Parathyroid adenoma (tissue), 2 donors: ENCODE results near the gene RIPOR3.
"Not testable (repeated sequence)": the region's sequence is repeated elsewhere in the genome, so short reads cannot be mapped to it uniquely, and the experiment has no call there.

Experiments
- H2AFZ ChIP-seq: fragments of 300-600 bp; sonication (generic); one replicate; pipeline ENCODE4 v1.7.0; 2017; ENCODE audit warnings: antibody characterized with exemption, mild to moderate bottlenecking
- H3K27ac ChIP-seq: fragments of 300-600 bp; sonication (generic); one replicate; pipeline ENCODE4 v1.7.0; 2017
- H3K27me3 ChIP-seq: fragments of 300-600 bp; sonication (generic); one replicate; pipeline ENCODE4 v1.7.0; 2017; ENCODE audit warnings: low read length; ENCODE audit not compliant: control insufficient read depth, insufficient read depth
- H3K36me3 ChIP-seq: fragments of 300-600 bp; sonication (generic); one replicate; pipeline ENCODE4 v1.7.0; 2017; ENCODE audit warnings: low read length; ENCODE audit not compliant: control insufficient read depth, insufficient read depth
- H3K4me1 ChIP-seq: fragments of 300-600 bp; sonication (generic); one replicate; pipeline ENCODE4 v1.7.0; 2017; ENCODE audit warnings: control low read depth
- H3K4me2 ChIP-seq: fragments of 300-600 bp; sonication (generic); one replicate; pipeline ENCODE4 v1.7.0; 2017; ENCODE audit warnings: low read length
- H3K4me3 ChIP-seq: fragments of 300-600 bp; sonication (generic); one replicate; pipeline ENCODE4 v1.7.0; 2017; ENCODE audit warnings: low read depth, low read length
- H3K79me2 ChIP-seq: fragments of 300-600 bp; sonication (generic); one replicate; pipeline ENCODE4 v1.7.0; 2017; ENCODE audit warnings: control low read depth
- H3K9ac ChIP-seq: fragments of 300-600 bp; sonication (generic); one replicate; pipeline ENCODE4 v1.7.0; 2017; ENCODE audit warnings: mild to moderate bottlenecking
- H3K9me3 ChIP-seq: fragments of 300-600 bp; sonication (generic); one replicate; pipeline ENCODE4 v1.7.0; 2017; ENCODE audit warnings: low read length; ENCODE audit not compliant: control insufficient read depth
- TF ChIP-seq, protein P1 (sequence below): fragments of 300-600 bp; sonication (generic); IDR thresholded peaks from one replicate; pipeline ENCODE4 v1.7.0; 2017; ENCODE audit warnings: antibody characterized with exemption, mild to moderate bottlenecking
- donor health status: primary hyperparathyroidism.

The RIPOR3 gene

DNA sequence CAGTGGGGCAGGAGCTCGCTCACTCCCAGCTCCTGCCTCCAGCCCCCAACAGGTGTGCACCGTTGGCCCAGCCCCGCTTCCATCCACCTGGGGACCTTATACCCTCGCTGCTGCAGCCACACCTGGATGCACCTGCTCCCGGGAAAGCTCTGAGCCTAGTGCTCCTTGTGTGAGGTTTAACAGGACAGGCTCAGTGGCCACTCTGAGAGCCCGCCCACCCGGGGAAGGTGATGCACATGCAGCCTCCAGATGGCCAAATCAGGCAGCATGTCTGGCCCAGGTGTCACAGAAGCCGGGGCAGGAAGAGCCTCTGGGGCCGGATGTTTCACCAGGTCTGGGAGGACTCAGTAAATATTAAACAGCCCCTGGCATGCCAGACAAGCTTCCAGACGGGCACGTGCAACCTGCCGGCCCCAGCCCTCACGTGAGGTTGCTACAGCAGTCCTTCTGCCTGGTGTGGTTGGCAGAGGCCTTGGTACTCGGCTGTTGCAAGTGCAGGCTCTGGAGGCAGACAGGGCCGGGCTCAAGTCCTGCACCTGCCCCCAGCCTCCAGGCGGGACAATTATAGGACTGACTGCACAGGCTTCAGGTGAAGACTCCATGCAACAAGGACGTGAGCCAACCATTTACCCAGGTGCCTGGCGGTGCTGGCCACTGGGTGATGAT is 66.9 kb downstream of the RIPOR3 start:
- Histone ChIP-seq H2AFZ (no peak overlapping the region), H3K79me2 (no peaks in the 10 kb centered on the region), H3K9ac (no peak overlapping the region), H3K4me1 (peaks cover 4% of the 10 kb centered on the region), H3K9me3 (no peaks in the 10 kb centered on the region), H3K27ac (no peak overlapping the region), H3K4me3 (no peak overlapping the region), H3K27me3 (no peaks in the 10 kb centered on the region), H3K4me2 (no peak overlapping the region), H3K36me3 (no peaks in the 10 kb centered on the region)
- TF ChIP-seq, protein P1, sequence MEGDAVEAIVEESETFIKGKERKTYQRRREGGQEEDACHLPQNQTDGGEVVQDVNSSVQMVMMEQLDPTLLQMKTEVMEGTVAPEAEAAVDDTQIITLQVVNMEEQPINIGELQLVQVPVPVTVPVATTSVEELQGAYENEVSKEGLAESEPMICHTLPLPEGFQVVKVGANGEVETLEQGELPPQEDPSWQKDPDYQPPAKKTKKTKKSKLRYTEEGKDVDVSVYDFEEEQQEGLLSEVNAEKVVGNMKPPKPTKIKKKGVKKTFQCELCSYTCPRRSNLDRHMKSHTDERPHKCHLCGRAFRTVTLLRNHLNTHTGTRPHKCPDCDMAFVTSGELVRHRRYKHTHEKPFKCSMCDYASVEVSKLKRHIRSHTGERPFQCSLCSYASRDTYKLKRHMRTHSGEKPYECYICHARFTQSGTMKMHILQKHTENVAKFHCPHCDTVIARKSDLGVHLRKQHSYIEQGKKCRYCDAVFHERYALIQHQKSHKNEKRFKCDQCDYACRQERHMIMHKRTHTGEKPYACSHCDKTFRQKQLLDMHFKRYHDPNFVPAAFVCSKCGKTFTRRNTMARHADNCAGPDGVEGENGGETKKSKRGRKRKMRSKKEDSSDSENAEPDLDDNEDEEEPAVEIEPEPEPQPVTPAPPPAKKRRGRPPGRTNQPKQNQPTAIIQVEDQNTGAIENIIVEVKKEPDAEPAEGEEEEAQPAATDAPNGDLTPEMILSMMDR = no peak

DNA sequence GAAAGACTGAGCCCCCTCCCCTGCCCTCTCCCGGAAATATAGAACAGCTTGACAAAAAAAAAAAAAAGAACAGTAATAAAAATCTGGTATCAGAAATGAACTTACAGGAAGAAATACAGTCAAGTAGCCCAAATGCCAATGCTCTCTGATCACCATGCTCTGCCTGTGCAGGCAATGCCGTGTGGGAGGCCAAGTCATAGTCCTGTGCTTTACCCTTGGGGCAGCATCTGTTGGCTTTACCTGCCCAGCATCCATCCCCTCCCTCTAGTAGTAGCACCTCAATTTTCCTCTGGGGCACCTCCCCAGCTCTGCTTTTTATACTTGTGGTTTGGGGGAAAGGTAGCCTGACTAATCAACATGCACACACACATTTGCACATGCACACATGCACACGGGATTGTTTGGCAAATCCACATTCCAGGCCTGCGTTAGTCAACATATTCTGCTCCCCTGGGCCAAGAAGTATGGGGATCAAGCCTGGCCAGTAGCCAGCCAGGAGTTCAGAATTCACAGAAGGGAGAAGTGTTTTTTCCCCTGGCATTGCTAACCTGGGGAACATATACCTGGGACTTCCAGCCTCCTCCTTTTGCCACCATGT is 70.2 kb downstream of the RIPOR3 start:
- H3K4me2 ChIP-seq = no peak overlapping the region
- no peak overlapping the region for H3K27ac ChIP-seq
- H3K27me3 ChIP-seq = no peaks in the 10 kb centered on the region
- H3K79me2 ChIP-seq = no peaks in the 10 kb centered on the region
- TF ChIP-seq, protein P1 = no peak
- no peak overlapping the region for H3K4me3 ChIP-seq
- no peaks in the 10 kb centered on the region for H3K9me3 ChIP-seq
- H3K36me3 ChIP-seq = no peaks in the 10 kb centered on the region
- H2AFZ ChIP-seq = no peak overlapping the region
- H3K9ac ChIP-seq = no peak overlapping the region
- peaks cover 4% of the 10 kb centered on the region for H3K4me1 ChIP-seq

DNA sequence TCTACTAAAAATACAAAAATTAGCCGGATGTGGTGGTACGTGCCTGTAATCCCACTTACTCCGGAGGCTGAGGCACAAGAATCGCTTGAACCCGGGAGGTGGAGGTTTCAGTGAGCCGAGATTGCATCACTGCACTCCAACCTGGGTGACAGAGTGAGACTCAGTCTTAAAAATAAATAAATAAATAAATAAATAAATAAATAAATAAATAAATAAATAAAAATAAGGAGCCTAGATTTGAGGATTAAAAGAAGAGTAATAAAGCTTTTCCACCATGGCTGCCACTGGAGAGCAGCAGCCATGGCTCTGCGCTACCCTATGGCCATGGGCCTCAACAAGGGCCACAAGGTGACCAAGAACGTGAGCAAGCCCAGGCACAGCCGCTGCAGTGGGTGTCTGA is 70.9 kb downstream of the RIPOR3 start:
- not testable (repeated sequence) for H3K36me3 ChIP-seq, H3K4me1 ChIP-seq, H2AFZ ChIP-seq, H3K79me2 ChIP-seq, H3K9me3 ChIP-seq, H3K4me3 ChIP-seq, H3K4me2 ChIP-seq, H3K9ac ChIP-seq, H3K27me3 ChIP-seq, H3K27ac ChIP-seq

DNA sequence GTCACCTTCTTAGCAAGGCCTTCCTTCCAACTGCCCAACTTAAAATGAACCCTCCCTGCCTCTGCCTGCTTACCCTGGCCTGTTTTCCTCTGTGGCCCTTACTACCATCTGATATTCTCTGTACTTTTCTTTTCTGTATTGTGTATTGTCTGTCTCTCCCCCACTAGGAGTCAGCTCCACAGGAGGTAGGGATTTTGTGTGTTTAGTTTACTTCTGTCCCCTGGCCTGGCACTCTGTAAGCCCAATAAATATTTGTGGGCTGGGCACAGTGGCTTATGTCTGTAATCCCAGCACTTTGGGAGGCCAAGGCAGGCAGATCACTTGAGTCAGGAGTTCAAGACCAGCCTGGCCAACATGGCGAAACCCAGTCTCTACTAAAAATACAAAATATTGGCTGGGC is 72.8 kb downstream of the RIPOR3 start:
- TF ChIP-seq, protein P1 = no peak
- no peak overlapping the region for H3K9ac ChIP-seq
- no peaks in the 10 kb centered on the region for H3K36me3 ChIP-seq
- no peaks in the 10 kb centered on the region for H3K79me2 ChIP-seq
- H3K4me1 ChIP-seq = no peaks in the 10 kb centered on the region
- no peak overlapping the region for H3K27ac ChIP-seq
- H3K4me2 ChIP-seq = no peak overlapping the region
- no peaks in the 10 kb centered on the region for H3K9me3 ChIP-seq
- H3K27me3 ChIP-seq = no peaks in the 10 kb centered on the region
- H3K4me3 ChIP-seq = no peak overlapping the region
- H2AFZ ChIP-seq = no peak overlapping the region

DNA sequence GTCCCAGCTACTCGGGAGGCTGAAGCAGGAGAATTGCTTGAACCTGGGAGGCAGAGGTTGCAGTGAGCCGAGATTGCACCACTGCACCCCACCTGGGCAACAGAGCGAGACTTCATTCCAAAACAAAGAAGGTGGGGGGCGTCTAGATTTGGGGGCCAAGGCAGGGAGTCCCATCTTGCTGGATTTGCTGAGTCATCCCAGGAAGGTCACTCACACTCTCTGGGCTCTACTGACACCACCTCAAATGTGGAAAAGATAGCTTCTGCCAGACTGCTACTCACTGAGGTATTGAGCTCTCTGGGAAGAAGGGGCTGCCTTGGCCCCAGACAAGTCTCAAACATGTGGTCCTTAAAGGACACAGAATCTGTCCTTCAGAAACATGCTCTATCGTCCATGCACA is 74.3 kb downstream of the RIPOR3 start:
- H3K9me3 ChIP-seq = no peaks in the 10 kb centered on the region
- H3K36me3 ChIP-seq = no peaks in the 10 kb centered on the region
- no peak overlapping the region for H3K27ac ChIP-seq
- TF ChIP-seq, protein P1 = no peak
- H3K9ac ChIP-seq = no peak overlapping the region
- H3K4me1 ChIP-seq = no peaks in the 10 kb centered on the region
- H3K4me2 ChIP-seq = no peak overlapping the region
- no peak overlapping the region for H2AFZ ChIP-seq
- no peaks in the 10 kb centered on the region for H3K27me3 ChIP-seq
- H3K4me3 ChIP-seq = no peak overlapping the region
- no peaks in the 10 kb centered on the region for H3K79me2 ChIP-seq
